BJ (cell line): Measurements from ENCODE around the gene DCTN4. TPM values are rescaled to one million over a fixed set of nuclear protein-coding genes. Genes with fewer than 3 reads are reported as not detected.
A peak's percentile ranks its signal among the peaks of the same experiment; 100 is the strongest.

Source experiments
- CTCF ChIA-PET: fragments of 350-600 bp; formaldehyde crosslinking; extraction: SDS; loops from one replicate; lab custom pipeline; 2021; ENCODE audit warnings: antibody characterized with exemption, inconsistent platforms; lab: Yijun Ruan, JAX
- POLR2A ChIA-PET: fragments of 300-600 bp; sonication (Branson Sonifier 250); formaldehyde crosslinking; extraction: SDS; loops from one replicate; lab custom pipeline; 2021; ENCODE audit warnings: antibody characterized with exemption; lab: Charles Lee
- DNase-seq: peaks from one replicate; pipeline ENCODE4 v3.0.0-alpha.2; 2011; ENCODE audit warnings: low read depth
- H3K27me3 ChIP-seq: 2 replicates; pipeline ENCODE4 v1.6.0; 2011; ENCODE audit warnings: low read length; ENCODE audit not compliant: control insufficient read depth, insufficient read depth
- H3K36me3 ChIP-seq: 2 replicates; pipeline ENCODE4 v1.5.1; 2011; ENCODE audit warnings: low read length; ENCODE audit not compliant: control insufficient read depth, insufficient read depth
- H3K4me3 ChIP-seq: 2 replicates; pipeline ENCODE4 v1.5.1; 2011; ENCODE audit warnings: low read depth, mild to moderate bottlenecking, control low read depth, low read length
- polyA plus RNA-seq: library from polyadenylated mRNA; depleted of rRNA; stranded (reverse); fragments of >200 nt; gene quantifications from 2 replicates; pipeline ENCODE4 v1.2.3, GENCODE V29; 2011
- TF ChIP-seq, protein P1 (sequence below): IDR thresholded peaks from 2 replicates; pipeline ENCODE4 v1.5.1; 2011; ENCODE audit warnings: low read depth, mild to moderate bottlenecking, control low read depth, inconsistent platforms, low read length, moderate library complexity; ENCODE audit not compliant: insufficient read depth

DCTN4 gene
- polyA plus RNA-seq, 1 experiment = 50.2 TPM

DNA sequence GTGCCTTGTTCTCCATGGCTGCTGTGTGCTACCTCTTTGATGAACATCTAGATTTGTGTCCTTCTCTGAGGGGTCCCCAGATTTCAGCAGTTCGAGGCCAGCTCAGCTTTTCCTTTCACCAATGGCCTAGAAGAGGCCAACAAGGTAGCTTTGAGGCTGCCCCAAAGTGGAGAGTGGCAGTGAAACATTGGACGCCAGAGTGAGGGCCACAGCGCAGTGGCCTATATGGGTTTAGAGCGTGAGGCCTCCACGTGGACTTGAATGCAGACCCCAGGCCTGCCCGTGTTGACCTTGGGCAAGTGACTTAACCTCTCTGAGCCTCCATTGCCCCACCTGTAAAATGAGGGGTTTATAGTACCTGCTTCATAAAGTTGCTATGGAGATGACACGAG is 85.9 kb downstream of the DCTN4 start:
- TF ChIP-seq, protein P1, sequence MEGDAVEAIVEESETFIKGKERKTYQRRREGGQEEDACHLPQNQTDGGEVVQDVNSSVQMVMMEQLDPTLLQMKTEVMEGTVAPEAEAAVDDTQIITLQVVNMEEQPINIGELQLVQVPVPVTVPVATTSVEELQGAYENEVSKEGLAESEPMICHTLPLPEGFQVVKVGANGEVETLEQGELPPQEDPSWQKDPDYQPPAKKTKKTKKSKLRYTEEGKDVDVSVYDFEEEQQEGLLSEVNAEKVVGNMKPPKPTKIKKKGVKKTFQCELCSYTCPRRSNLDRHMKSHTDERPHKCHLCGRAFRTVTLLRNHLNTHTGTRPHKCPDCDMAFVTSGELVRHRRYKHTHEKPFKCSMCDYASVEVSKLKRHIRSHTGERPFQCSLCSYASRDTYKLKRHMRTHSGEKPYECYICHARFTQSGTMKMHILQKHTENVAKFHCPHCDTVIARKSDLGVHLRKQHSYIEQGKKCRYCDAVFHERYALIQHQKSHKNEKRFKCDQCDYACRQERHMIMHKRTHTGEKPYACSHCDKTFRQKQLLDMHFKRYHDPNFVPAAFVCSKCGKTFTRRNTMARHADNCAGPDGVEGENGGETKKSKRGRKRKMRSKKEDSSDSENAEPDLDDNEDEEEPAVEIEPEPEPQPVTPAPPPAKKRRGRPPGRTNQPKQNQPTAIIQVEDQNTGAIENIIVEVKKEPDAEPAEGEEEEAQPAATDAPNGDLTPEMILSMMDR = no peak
- POLR2A ChIA-PET = no interaction called here
- Histone ChIP-seq H3K36me3 (no peaks in the 10 kb centered on the region), H3K27me3 (peaks cover 2% of the 10 kb centered on the region), H3K4me3 (no peak overlapping the region; the same call in 1 of the 2 replicates)
- CTCF ChIA-PET = interaction anchor here (1.1 to 2.2 kb wide), 5 partner anchors 10 to 113 kb away, joined by 3 to 6 read pairs (median 4); partner anchors contain the start of gene RBM22
- no peak for DNase-seq

GRCh38 chr5:150672237-150672883 is 86.5 kb downstream of the DCTN4 start:
- POLR2A ChIA-PET = no interaction called here
- TF ChIP-seq, protein P1 = no peak
- Histone ChIP-seq H3K27me3 (peaks cover 2% of the 10 kb centered on the region), H3K4me3 (peak overlapping the region; percentile 41), H3K36me3 (no peaks in the 10 kb centered on the region)
- CTCF ChIA-PET = interaction anchor here (1.1 to 1.7 kb wide), 2 partner anchors 28 to 112 kb away, joined by 3 to 4 read pairs; partner anchors contain the start of gene RBM22
- no peak for DNase-seq

- DNase-seq = no peak
- H3K27me3 ChIP-seq = peaks cover 2% of the 10 kb centered on the region
- TF ChIP-seq, protein P1 = no peak
- ChIA-PET POLR2A (no interaction called here), CTCF (interaction anchor here (0.9 to 1.1 kb wide), 2 partner anchors 19 to 29 kb away, joined by 3 read pairs; partner anchors contain the start of gene RBM22)
- H3K4me3 ChIP-seq = peak overlapping the region; percentile 41
- H3K36me3 ChIP-seq = no peaks in the 10 kb centered on the region
These were observed 87.1 kb downstream of the DCTN4 start for GRCh38 chr5:150671509-150672236.

GRCh38 chr5:150670948-150671310 is 87.9 kb downstream of the DCTN4 start:
- Histone ChIP-seq H3K36me3 (no peaks in the 10 kb centered on the region), H3K27me3 (peaks cover 2% of the 10 kb centered on the region), H3K4me3 (no peak overlapping the region)
- ChIA-PET CTCF (interaction anchor here (0.9 kb wide), 1 partner anchor 18 kb away, joined by 3 read pairs; no protein-coding TSS in a partner anchor), POLR2A (no interaction called here)
- TF ChIP-seq, protein P1 = no peak
- DNase-seq = no peak

DNA sequence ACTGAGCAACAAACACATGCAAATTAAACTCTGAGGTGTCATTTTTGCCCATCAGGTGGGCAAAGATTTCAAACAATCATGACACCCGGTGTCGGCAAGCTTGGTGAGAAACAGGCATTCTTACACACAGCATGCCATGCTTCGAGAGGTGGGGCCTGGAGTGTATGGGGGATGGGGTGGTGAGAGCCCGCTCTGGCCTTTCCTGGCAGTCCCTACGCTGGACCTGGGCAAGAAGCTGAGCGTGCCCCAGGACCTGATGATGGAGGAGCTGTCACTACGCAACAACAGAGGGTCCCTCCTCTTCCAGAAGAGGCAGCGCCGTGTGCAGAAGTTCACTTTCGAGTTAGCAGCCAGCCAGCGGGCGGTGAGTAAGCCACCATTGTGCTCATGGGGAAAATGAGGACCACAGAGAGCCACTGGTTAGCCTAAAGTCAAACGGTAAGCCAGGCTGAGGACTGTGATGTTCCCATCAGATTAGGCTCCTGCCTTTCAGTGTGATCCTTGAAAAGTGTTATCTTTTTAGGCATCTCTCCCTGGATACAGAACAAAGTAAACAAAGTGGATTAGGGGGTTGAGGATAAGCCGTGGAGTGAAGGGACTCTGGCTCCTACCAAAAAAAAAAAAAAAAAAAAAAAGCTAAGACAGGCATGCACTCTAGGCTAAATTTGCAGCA is 88.4 kb downstream of the DCTN4 start:
- no peak overlapping the region for H3K4me3 ChIP-seq
- ChIA-PET CTCF (no interaction called here), POLR2A (no interaction called here)
- TF ChIP-seq, protein P1 = no peak
- DNase-seq = no peak
- peaks cover 2% of the 10 kb centered on the region for H3K27me3 ChIP-seq
- H3K36me3 ChIP-seq = no peaks in the 10 kb centered on the region
